Measurements from ENCODE around the gene DRAP1. TPM values are rescaled to one million over a fixed set of nuclear protein-coding genes. Genes with fewer than 3 reads are reported as not detected.

Gene DRAP1
- total and polyA plus RNA-seq, 9 of the 15 experiments (the other 6 are each of a cell fraction or from before 2014, with no cell fraction given) = 9.6 to 200 (median 92.9) TPM

- TF ChIP-seq AFF1 (IDR thresholded peaks at IDR 0.05; ENCODE audit: low read depth in 1 of 2, partially characterized antibody in 2 of 2) = no peak
Measured at GRCh38 chr11:65945941-65946558, 26.8 kb downstream of the DRAP1 start (continued).

DNA sequence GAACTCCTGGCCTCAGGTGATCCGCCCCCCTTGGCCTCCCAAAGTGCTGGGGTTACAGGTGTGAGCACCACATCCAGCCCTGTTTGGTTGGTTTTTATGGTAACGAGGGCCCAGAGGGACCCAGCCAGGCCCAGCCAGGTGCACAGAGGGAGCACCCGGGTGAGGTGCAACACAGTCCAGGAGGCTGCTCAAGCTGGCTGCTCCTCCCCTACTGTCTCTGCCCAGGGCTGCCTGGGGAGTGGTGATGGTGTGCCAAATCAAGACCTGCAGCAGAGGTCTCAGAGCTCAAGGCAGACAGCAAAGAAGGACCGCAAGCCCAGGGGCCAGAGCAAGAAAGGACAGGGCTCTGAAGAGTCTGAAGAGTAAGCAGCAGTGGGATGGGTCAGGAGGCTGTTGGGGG lies 27.4 kb downstream of the DRAP1 start:
- WGBS (ENCODE audit: insufficient coverage, low coverage, missing lambda C conversion rate) = 22% methylated on average over 3 of the region's 4 CpGs
- intact Hi-C loops (cut with micrococcal nuclease) = no loop called here
- CTCF ChIA-PET (ENCODE audit: low intra/inter-chr PET ratio) = no interaction called here
- H4K20me1 ChIP-seq (replicated peaks; ENCODE audit: control insufficient read depth, insufficient read depth, low read length) = 0 out of 2 replicates have a peak, but pooled peaks cover 1% of the 10 kb centered on the region
- H3K9me1 ChIP-seq (ENCODE audit: control insufficient read depth, insufficient read depth, low read length) = no peaks in the 10 kb centered on the region
- no peaks in the 10 kb centered on the region for H3K9me3 ChIP-seq (replicated peaks; ENCODE audit: control insufficient read depth, insufficient read depth, low read depth, low read length)
- no peaks in the 10 kb centered on the region for H3K36me3 ChIP-seq (ENCODE audit: control insufficient read depth, insufficient read depth, low read length)
- POLR2A ChIA-PET = interaction anchor here (0.6 to 1.4 kb wide), 10 partner anchors 8 to 648 kb away, joined by 3 to 6 read pairs (median 3); partner anchors contain the start of genes CATSPER1 and FOSL1
- ATAC-seq (no peak; the same call in 2 of the 3 replicates), FAIRE-seq (no peak), DNase-seq (ENCODE audit: extremely low read depth in 1 of 4, low spot score in 3 of 4) (no peak)
- H3K27me3 ChIP-seq (ENCODE audit: control insufficient read depth in 2 of 2, insufficient read depth in 2 of 2, low read length in 2 of 2) = peaks cover 0 to 5% of the 10 kb centered on the region in 2 experiments; a peak in 1 of 5 replicates
- in situ Hi-C loops (cut with MboI) = no loop called here
- H3K4me1 ChIP-seq (replicated peaks in 1 of 2; ENCODE audit: control insufficient read depth in 2 of 2, insufficient read depth in 2 of 2, low read length in 2 of 2) = peaks cover 4 to 26% of the 10 kb centered on the region in 2 experiments; a peak in 4 of 5 replicates
- no peak overlapping the region for H3K27ac ChIP-seq (ENCODE audit: extremely low read depth, low read depth, low read length)
- no peaks in the 10 kb centered on the region for H3K79me2 ChIP-seq (ENCODE audit: control insufficient read depth, insufficient read depth, low read length)
- 0 out of 2 replicates have a peak overlapping the region, but pooled peaks have one; percentile 1 for H2AFZ ChIP-seq (ENCODE audit: low read depth, low read length)
- no peak overlapping the region for H3K4me3 ChIP-seq
- H3K9ac ChIP-seq (ENCODE audit: insufficient read depth in 1 of 2, low read depth in 2 of 2, low read length in 2 of 2) = peak overlapping the region in 1 of 2 experiments; percentile 79; a peak in 2 of 4 replicates
- BruUV-seq (replicated peaks) = no TSS peak
- H3K4me2 ChIP-seq (ENCODE audit: insufficient read depth, low read length) = no peak overlapping the region
- TF ChIP-seq PHF8 (IDR thresholded peaks at IDR 0.05; ENCODE audit: borderline replicate concordance, low read length) (no peak), GTF2E2 (tag; IDR thresholded peaks at IDR 0.05) (no peak), ZNF695 (CRISPR knock-in tag; IDR thresholded peaks at IDR 0.05) (no peak), MAZ (CRISPR knock-in tag; conservative IDR thresholded peaks at IDR 0.05 in 1 of 2, IDR thresholded peaks at IDR 0.05 in 1 of 2) (no peak), ZBTB2 (IDR thresholded peaks at IDR 0.05) (no peak), POLR3A (IDR thresholded peaks at IDR 0.05; ENCODE audit: borderline replicate concordance, extremely low read depth, insufficient read depth, insufficient read length) (no peak), ZSCAN32 (CRISPR knock-in tag; IDR thresholded peaks at IDR 0.05) (no peak), TEAD1 (CRISPR knock-in tag; IDR thresholded peaks at IDR 0.05) (no peak), RUNX1 (IDR thresholded peaks at IDR 0.05; ENCODE audit: low read depth) (no peak), SETDB1 (IDR thresholded peaks at IDR 0.05; ENCODE audit: low read length) (no peak)
- TF ChIP-seq, protein P1, sequence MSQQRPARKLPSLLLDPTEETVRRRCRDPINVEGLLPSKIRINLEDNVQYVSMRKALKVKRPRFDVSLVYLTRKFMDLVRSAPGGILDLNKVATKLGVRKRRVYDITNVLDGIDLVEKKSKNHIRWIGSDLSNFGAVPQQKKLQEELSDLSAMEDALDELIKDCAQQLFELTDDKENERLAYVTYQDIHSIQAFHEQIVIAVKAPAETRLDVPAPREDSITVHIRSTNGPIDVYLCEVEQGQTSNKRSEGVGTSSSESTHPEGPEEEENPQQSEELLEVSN (IDR thresholded peaks at IDR 0.05; ENCODE audit: borderline replicate concordance in 1 of 2, extremely low read depth in 1 of 2, insufficient read depth in 1 of 2, insufficient read length in 1 of 2, low read depth in 1 of 2, low read length in 1 of 2, poor library complexity in 1 of 2, severe bottlenecking in 1 of 2) = no peak
